Bronchial epithelial cell (primary cell): Measurements from ENCODE around the gene ASB16. TPM values are rescaled to one million over a fixed set of nuclear protein-coding genes. Genes with fewer than 3 reads are reported as not detected.

Experiments used
- DNase-seq: peaks from one replicate; pipeline ENCODE4 v3.0.0-alpha.2; 2010; ENCODE audit warnings: low read depth
- FAIRE-seq: peaks from 2 replicates; lab custom pipeline; 2011; peaks lifted over from hg19 to GRCh38; lab: Jason Lieb, UNC
- H3K27me3 ChIP-seq: 2 replicates; pipeline ENCODE4 v1.5.1; 2011; ENCODE audit warnings: low read length; ENCODE audit not compliant: control insufficient read depth, insufficient read depth
- H3K36me3 ChIP-seq: 2 replicates; pipeline ENCODE4 v1.5.1; 2011; ENCODE audit warnings: low read length; ENCODE audit not compliant: control insufficient read depth, insufficient read depth
- H3K4me3 ChIP-seq: 2 replicates; pipeline ENCODE4 v1.5.1; 2011; ENCODE audit warnings: mild to moderate bottlenecking, low read depth, low read length, control low read depth
- total RNA-seq: library from RNA; depleted of rRNA; stranded (reverse); fragments of >200 nt; gene quantifications from 2 replicates; pipeline ENCODE4 v1.2.1, GENCODE V29; 2014
- TF ChIP-seq, protein P1 (sequence below): IDR thresholded peaks from 2 replicates; pipeline ENCODE4 v1.5.1; 2011; ENCODE audit warnings: mild to moderate bottlenecking, moderate library complexity, low read length, control low read depth, inconsistent platforms; ENCODE audit not compliant: insufficient read depth, severe bottlenecking

Gene ASB16, protein sequence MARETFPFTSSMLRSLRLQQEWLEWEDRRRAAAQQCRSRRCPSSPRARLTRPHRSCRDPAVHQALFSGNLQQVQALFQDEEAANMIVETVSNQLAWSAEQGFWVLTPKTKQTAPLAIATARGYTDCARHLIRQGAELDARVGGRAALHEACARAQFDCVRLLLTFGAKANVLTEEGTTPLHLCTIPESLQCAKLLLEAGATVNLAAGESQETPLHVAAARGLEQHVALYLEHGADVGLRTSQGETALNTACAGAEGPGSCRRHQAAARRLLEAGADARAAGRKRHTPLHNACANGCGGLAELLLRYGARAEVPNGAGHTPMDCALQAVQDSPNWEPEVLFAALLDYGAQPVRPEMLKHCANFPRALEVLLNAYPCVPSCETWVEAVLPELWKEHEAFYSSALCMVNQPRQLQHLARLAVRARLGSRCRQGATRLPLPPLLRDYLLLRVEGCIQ
- not detected in 2 replicates for total RNA-seq

GRCh38 chr17:44170499-44171201 is at the start of gene ASB16:
Gene ASB16, plus strand, starts transcription at chr17:44170704. Its CDS starts 86 bp downstream, at chr17:44170790.
- Histone ChIP-seq H3K4me3 (no peak within 1 kb of the TSS), H3K36me3 (no peaks in the 10 kb centered on the region), H3K27me3 (no peaks in the 10 kb centered on the region)
- FAIRE-seq (no peak), DNase-seq (no peak)
- TF ChIP-seq, protein P1, sequence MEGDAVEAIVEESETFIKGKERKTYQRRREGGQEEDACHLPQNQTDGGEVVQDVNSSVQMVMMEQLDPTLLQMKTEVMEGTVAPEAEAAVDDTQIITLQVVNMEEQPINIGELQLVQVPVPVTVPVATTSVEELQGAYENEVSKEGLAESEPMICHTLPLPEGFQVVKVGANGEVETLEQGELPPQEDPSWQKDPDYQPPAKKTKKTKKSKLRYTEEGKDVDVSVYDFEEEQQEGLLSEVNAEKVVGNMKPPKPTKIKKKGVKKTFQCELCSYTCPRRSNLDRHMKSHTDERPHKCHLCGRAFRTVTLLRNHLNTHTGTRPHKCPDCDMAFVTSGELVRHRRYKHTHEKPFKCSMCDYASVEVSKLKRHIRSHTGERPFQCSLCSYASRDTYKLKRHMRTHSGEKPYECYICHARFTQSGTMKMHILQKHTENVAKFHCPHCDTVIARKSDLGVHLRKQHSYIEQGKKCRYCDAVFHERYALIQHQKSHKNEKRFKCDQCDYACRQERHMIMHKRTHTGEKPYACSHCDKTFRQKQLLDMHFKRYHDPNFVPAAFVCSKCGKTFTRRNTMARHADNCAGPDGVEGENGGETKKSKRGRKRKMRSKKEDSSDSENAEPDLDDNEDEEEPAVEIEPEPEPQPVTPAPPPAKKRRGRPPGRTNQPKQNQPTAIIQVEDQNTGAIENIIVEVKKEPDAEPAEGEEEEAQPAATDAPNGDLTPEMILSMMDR: no peak

DNA sequence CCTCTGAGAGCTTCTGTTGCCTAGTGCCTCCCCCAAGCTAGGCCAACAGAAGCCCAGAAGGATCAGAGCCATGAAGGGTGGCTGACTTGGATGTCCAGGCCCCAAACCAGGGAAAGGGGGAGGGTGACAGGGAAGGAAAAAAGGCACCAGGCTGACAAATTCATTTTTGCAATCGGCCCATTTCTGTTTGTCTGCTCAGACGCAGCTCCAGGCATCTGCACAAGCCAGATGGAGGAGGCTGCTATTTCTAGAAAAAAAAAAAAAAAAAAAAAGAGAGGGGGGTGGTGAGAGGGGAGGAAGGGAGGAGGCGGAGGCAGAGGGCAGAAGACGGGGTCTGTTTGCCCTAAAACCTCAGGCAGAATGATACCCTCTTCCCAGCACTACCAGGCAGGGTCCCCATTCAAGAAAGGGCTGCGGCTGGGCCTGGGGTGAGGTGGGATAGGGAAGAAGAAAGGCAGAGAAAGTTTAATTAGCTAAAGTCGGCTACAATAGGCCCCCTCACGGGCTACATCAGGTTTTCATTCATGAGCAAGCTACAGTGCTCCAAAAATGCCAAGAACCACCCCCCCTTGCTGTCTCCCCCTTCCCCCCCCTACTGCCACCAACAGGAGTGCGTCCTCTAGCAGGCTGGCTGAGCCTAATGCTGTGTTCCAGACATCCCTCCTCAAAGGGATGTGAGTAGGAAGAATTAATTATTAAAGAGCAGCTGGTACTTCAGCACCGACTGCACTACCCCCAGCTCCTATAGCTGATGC is 49.5 kb upstream of the ASB16 start:
- Histone ChIP-seq H3K36me3 (no peaks in the 10 kb centered on the region), H3K27me3 (peaks cover 3% of the 10 kb centered on the region), H3K4me3 (no peak overlapping the region)
- TF ChIP-seq, protein P1: no peak
- FAIRE-seq: no peak
- DNase-seq: no peak

- TF ChIP-seq, protein P1: no peak
- DNase-seq: no peak
- H3K36me3 ChIP-seq: no peaks in the 10 kb centered on the region
- FAIRE-seq: no peak
- peaks cover 3% of the 10 kb centered on the region for H3K27me3 ChIP-seq
- H3K4me3 ChIP-seq: peak overlapping the region; percentile 73
These were observed 48.3 kb upstream of the ASB16 start for GRCh38 chr17:44121997-44122815.

DNA sequence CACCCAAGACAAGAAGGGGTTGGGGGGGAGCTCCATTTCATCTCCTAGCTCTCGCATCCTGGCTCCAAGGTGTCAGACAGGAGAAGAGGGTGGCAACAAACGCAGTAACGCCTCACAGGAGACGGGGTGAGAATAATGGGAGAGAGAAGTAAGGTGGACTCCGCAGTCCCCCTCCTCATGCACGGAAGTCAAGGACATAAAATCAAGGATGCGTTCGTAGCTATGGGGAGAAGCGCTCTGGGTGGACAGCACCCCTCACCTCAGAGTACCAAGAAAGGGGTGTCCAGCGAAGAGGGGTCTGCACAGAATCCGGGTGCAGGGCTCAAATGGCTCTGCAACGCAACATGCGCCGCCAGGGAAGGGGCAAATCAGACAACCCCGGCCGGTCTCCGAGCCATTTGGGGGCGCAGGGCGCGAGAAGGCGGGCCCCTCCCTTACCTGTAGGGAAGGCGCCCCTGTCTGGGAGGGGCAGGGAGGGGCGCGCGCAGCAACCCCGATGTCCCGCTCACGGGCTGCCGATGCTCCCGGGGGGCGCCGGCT is 47.6 kb upstream of the ASB16 start:
- no peak for DNase-seq
- no peak for FAIRE-seq
- Histone ChIP-seq H3K4me3 (peak overlapping the region; percentile 73), H3K27me3 (peaks cover 3% of the 10 kb centered on the region), H3K36me3 (no peaks in the 10 kb centered on the region)
- TF ChIP-seq, protein P1: no peak
